ENCODE results near the gene LRRC23.
"Not testable (repeated sequence)": the region's sequence is repeated elsewhere in the genome, so short reads cannot be mapped to it uniquely, and the experiment has no call there.

LRRC23 gene

DNA sequence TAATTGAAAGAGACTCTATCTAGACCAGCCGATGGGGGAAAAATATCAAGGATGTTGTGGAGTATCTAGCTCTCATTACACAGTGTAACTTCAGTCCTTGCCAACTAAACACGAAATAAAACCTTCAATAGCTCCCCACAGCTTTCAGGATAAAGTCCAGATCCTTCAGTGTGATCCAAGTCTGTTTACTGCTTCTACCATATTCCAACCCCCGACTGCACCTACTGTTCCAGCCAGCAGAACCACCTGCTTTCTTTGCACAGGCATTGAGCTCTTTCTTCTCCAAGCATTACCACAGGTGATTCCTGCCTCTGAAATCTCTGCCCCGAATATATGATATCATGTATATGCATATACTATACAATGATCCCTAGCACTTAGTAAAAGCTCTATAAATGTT lies 2.2 kb upstream of the LRRC23 start:
- DNase-seq (ENCODE audit: low spot score) = peak; percentile 76

- no peak for DNase-seq (ENCODE audit: low spot score)
Measured at GRCh38 chr12:6903722-6904121, 900 bp upstream of the LRRC23 start.

GRCh38 chr12:6905414-6906040 lies 905 bp downstream of the LRRC23 start:
- DNase-seq (ENCODE audit: low spot score) = no peak

DNA sequence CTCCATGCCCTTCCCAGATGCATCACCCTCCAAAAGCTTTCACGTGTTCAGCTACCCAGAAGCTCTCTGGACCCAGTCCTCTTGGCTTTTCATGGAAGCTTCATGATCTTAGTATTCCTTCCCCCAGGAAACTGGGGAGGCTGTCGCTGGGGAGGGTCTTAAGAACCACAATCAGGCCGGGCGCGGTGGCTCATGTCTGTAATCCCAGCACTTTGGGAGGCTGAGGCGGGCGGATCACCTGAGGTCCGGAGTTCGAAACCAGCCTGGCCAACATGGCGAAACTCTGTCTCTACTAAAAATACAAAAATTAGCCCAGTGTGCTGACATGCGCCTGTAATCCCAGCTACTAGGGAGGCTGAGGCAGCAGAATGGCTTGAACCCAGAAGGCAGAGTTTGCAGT lies 3.5 kb downstream of the LRRC23 start:
- not testable (repeated sequence) for DNase-seq (ENCODE audit: low spot score)

- DNase-seq (ENCODE audit: low spot score) = no peak
Measured at GRCh38 chr12:6909421-6910145, 5.0 kb downstream of the LRRC23 start.

- DNase-seq (ENCODE audit: low spot score) = no peak
Measured at GRCh38 chr12:6912164-6912935, 7.7 kb downstream of the LRRC23 start.

DNA sequence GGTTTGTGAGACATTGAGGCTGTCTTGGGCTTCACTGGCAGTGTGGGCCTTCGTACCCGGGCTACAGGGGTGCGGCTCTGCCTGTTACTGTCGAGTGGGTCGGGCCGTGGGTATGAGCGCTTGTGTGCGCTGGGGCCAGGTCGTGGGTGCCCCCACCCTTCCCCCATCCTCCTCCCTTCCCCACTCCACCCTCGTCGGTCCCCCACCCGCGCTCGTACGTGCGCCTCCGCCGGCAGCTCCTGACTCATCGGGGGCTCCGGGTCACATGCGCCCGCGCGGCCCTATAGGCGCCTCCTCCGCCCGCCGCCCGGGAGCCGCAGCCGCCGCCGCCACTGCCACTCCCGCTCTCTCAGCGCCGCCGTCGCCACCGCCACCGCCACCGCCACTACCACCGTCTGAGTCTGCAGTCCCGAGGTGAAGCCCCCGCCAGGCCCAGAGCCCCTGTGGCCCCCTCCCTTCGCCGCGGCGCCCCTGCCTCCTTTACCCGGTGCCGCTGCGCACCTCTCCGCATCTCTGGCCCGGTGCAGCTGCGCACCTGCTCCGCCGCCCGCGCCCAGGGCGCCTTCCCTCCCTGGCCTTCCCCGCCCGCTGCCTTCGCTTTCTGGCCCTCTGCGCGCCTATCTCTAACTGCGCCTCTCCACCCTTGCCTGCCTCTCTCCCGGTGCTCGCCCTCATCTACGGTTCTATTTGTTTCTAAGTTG lies 9.8 kb downstream of the LRRC23 start, which contains the start of gene ENO2:
Gene ENO2 (plus strand): TSS at position 335 of the 701 bp plus-strand sequence. CDS start 1,253 bp downstream, outside the sequence.
- peak; percentile 86 for DNase-seq (ENCODE audit: low spot score)

DNA sequence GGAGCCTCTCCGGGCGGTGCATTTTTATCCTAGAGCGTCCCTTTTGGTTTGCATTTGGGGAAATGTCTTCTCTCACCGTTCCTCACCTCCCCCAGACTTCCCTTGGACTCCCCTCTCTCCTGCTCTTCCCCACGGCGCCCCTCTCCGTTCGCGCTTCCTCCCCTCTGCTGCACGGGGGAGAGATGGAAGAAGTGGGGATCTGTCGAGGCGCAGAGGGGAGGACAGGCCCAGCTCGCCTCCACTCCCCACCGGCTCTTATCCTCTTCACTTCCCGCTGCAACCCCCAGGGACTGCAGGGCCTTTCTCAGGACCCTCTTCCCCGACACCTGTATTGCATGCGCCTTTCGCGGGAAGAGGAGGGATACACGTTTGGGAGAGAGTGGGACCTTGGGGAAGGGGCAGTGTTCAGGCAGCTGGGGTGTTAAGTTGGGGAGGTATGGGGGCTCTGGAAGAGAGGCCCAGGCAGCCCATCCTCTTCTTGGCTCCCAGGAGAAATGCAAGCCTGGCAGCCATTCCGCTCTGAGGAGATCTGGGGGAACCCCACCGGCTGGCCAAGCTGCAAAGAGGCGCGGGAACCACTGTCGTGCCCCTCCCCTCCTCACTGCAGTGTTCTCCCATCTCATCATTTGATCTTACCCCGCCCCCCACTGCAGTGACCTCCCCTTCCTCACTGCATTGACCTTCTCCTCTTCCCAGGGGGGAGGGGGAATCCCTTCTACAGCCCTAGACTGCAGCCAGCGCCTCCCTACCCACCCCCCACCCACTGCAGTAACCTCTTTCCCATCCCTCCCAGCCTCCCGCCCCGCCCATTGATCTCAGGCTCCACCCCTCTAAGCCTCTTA lies 10.5 kb downstream of the LRRC23 start:
- peak; percentile 38 for DNase-seq (ENCODE audit: low spot score)

- no peak for DNase-seq (ENCODE audit: low spot score)
Measured at GRCh38 chr12:6915789-6916285, 11.2 kb downstream of the LRRC23 start.

- no peak for DNase-seq (ENCODE audit: low spot score)
Measured at GRCh38 chr12:6916426-6917200, 12.0 kb downstream of the LRRC23 start.

DNA sequence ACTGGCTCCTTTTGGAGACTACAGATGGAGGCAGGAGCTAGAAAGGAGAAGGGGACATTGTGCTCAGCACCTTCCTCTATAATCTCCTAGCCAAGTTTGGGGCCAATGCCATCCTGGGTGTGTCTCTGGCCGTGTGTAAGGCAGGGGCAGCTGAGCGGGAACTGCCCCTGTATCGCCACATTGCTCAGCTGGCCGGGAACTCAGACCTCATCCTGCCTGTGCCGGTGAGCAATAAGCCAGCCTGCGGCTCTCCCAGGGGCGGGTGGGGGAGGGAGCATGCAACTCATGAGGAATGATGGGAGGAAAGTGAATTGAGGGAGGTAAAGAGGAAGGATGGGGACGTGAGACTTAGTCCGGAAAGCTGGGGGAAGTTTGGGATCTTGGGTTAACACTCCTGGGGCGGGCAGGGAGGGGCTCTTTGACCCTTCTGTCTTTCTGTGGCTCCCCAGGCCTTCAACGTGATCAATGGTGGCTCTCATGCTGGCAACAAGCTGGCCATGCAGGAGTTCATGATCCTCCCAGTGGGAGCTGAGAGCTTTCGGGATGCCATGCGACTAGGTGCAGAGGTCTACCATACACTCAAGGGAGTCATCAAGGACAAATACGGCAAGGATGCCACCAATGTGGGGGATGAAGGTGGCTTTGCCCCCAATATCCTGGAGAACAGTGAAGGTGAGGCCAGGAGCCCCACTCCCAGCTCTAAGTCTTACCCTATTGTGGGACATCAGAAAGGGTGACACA lies 13.0 kb downstream of the LRRC23 start:
- DNase-seq (ENCODE audit: low spot score) = no peak

GRCh38 chr12:6919588-6919987 lies 15.0 kb downstream of the LRRC23 start:
- DNase-seq (ENCODE audit: low spot score) = no peak

DNA sequence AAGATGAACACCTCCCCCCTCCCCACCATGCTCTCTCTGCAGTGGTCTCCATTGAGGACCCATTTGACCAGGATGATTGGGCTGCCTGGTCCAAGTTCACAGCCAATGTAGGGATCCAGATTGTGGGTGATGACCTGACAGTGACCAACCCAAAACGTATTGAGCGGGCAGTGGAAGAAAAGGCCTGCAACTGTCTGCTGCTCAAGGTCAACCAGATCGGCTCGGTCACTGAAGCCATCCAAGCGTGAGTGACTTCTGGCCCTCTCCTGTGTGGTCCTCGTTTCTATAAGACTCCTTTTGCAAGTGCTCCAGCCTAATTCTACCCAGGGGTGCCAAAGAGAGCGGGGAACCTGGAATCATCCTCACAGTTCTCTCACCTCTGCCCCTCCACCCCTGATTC lies 16.9 kb downstream of the LRRC23 start:
- no peak for DNase-seq (ENCODE audit: low spot score)

DNA sequence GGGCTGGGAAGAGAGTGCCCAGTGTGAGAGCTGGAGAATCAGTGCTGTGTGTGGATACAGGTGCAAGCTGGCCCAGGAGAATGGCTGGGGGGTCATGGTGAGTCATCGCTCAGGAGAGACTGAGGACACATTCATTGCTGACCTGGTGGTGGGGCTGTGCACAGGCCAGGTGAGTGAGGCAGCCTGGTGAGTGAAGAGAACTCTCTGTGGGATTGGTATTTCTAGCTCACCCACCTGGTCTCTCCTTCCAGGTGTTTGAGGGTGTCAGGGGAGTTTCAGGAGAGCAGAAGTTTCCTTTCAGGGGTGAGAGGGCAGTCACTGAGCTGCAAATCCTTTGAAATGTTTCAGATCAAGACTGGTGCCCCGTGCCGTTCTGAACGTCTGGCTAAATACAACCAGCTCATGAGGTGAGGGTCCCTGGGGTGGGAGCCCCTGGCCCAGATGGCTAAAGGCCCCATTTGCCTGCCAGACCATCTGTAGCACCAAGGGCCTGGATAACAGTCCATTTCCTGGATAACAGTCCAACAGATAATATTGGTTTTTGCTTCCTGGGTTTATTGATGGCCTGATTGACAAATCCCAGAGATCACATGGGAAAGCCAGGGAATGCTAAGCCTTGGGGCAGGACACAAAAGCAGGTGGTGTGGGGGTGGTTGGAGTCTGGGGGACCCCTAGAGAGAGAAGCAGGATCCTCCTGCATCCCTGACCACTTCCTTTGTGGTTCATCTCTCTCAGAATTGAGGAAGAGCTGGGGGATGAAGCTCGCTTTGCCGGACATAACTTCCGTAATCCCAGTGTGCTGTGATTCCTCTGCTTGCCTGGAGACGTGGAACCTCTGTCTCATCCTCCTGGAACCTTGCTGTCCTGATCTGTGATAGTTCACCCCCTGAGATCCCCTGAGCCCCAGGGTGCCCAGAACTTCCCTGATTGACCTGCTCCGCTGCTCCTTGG lies 17.6 kb downstream of the LRRC23 start:
- DNase-seq (ENCODE audit: low spot score) = no peak

- DNase-seq (ENCODE audit: low spot score) = no peak
Measured at GRCh38 chr12:6923003-6923732, 18.5 kb downstream of the LRRC23 start.

GRCh38 chr12:6923851-6924250 lies 19.2 kb downstream of the LRRC23 start:
- DNase-seq (ENCODE audit: low spot score) = no peak

GRCh38 chr12:6925239-6925539 lies 20.6 kb downstream of the LRRC23 start:
- no peak for DNase-seq (ENCODE audit: low spot score)
